GM19240 (cell line): Measurements from ENCODE around the gene DCHS2.

Source experiments
- DNase-seq: peaks from one replicate; pipeline ENCODE4 v3.0.0; 2011; ENCODE audit warnings: low spot score; ENCODE audit not compliant: insufficient read length

The DCHS2 gene

GRCh38 chr4:154489558-154490233, 1.9 kb downstream of the DCHS2 start:
- DNase-seq = no peak

GRCh38 chr4:154487145-154487544, 4.5 kb downstream of the DCHS2 start:
- DNase-seq = no peak

- peak; percentile 13 for DNase-seq
These were observed 6.3 kb downstream of the DCHS2 start for GRCh38 chr4:154485127-154485773.

GRCh38 chr4:154478547-154478946, 13.1 kb downstream of the DCHS2 start:
- no peak for DNase-seq

GRCh38 chr4:154478128-154478527, 13.5 kb downstream of the DCHS2 start:
- no peak for DNase-seq

- no peak for DNase-seq
These were observed 15.4 kb downstream of the DCHS2 start for GRCh38 chr4:154476232-154476631.

GRCh38 chr4:154475820-154476219, 15.8 kb downstream of the DCHS2 start:
- no peak for DNase-seq

- no peak for DNase-seq
These were observed 18.1 kb downstream of the DCHS2 start for GRCh38 chr4:154473497-154473896.

- no peak for DNase-seq
These were observed 18.7 kb downstream of the DCHS2 start for GRCh38 chr4:154472858-154473257.

GRCh38 chr4:154471526-154472331, 19.9 kb downstream of the DCHS2 start:
- no peak for DNase-seq

- DNase-seq = no peak
These were observed 20.6 kb downstream of the DCHS2 start for GRCh38 chr4:154471032-154471431.

GRCh38 chr4:154467886-154468285, 23.7 kb downstream of the DCHS2 start:
- DNase-seq = no peak

GRCh38 chr4:154466336-154466735, 25.3 kb downstream of the DCHS2 start:
- DNase-seq = no peak

GRCh38 chr4:154465085-154465484, 26.5 kb downstream of the DCHS2 start:
- no peak for DNase-seq

- DNase-seq = no peak
These were observed 26.9 kb downstream of the DCHS2 start for GRCh38 chr4:154464654-154465053.

GRCh38 chr4:154462081-154462810, 29.4 kb downstream of the DCHS2 start:
- no peak for DNase-seq

GRCh38 chr4:154457471-154457870, 34.1 kb downstream of the DCHS2 start:
- no peak for DNase-seq

- DNase-seq = no peak
These were observed 34.7 kb downstream of the DCHS2 start for GRCh38 chr4:154456889-154457288.

GRCh38 chr4:154456240-154456639, 35.4 kb downstream of the DCHS2 start:
- no peak for DNase-seq

GRCh38 chr4:154455111-154455510, 36.5 kb downstream of the DCHS2 start:
- DNase-seq = no peak

- no peak for DNase-seq
These were observed 36.9 kb downstream of the DCHS2 start for GRCh38 chr4:154454710-154455109.
